Measurements from ENCODE around the gene ABCA7. TPM values are rescaled to one million over a fixed set of nuclear protein-coding genes. Genes with fewer than 3 reads are reported as not detected.
A peak's percentile ranks its signal among the peaks of the same experiment; 100 is the strongest.

The ABCA7 gene
- total and polyA plus RNA-seq, 2 of the 13 experiments (the other 11 are each of a cell fraction or from before 2014, with no cell fraction given) = 4.4 to 32.4 TPM

GRCh38 chr19:994516-994915, 45.4 kb upstream of the ABCA7 start:
- ChIA-PET POLR2A (interaction anchor here (2.2 kb wide), 1 partner anchor 10 kb away, joined by 14 read pairs; the partner anchor contains the start of gene WDR18), CTCF (ENCODE audit: low intra/inter-chr PET ratio, low total read pairs) (no interaction called here)
- H3K4me3 ChIP-seq (replicated peaks in 1 of 3; ENCODE audit: insufficient read depth in 1 of 3, low read depth in 2 of 3, low read length in 3 of 3) = no peak overlapping the region
- no peaks in the 10 kb centered on the region for H3K9me3 ChIP-seq (ENCODE audit: low read length)
- H3K4me1 ChIP-seq (ENCODE audit: insufficient read depth, low read length) = peaks cover 43% of the 10 kb centered on the region
- H2AFZ ChIP-seq (ENCODE audit: low read length) = no peak overlapping the region
- H4K20me1 ChIP-seq (ENCODE audit: insufficient read depth, low read length) = peaks cover 6% of the 10 kb centered on the region; the same call in 1 of the 2 replicates
- ATAC-seq = no peak
- H3K27ac ChIP-seq (ENCODE audit: extremely low read length, insufficient read depth, low read length) = no peak overlapping the region
- DNase-seq (ENCODE audit: low spot score) = no peak
- FAIRE-seq = no peak
- H3K79me2 ChIP-seq (ENCODE audit: insufficient read depth, low read length) = no peaks in the 10 kb centered on the region
- in situ Hi-C loops (cut with HindIII; ENCODE audit: extremely low pct_ligation_motif_present, low pct_unique_long_range_greater_than_20kb) (no loop called here), intact Hi-C loops (cut with micrococcal nuclease; ENCODE audit: unreplicated experiment) (loop anchor here (10.0 kb wide), 1 partner anchor 210 kb away; no protein-coding TSS in a partner anchor)
- H3K4me2 ChIP-seq (ENCODE audit: low read depth, low read length) = no peak overlapping the region
- no peak for TF ChIP-seq ZNF329 (CRISPR knock-in tag; IDR thresholded peaks at IDR 0.05; ENCODE audit: low read depth)
- peak; percentile 15; the same call in 1 of the 2 replicates for TF ChIP-seq RBFOX2 (IDR thresholded peaks at IDR 0.05; ENCODE audit: low read depth, low read length)
- TF ChIP-seq AGO1 (IDR thresholded peaks at IDR 0.05; ENCODE audit: low read depth, low read length, poor library complexity, severe bottlenecking) = peak; percentile 11
- WGBS (ENCODE audit: low lambda C conversion rate) = 98% methylated on average over 8 of the region's 18 CpGs
- H3K27me3 ChIP-seq (ENCODE audit: control insufficient read depth in 1 of 2, insufficient read depth in 2 of 2, low read length in 2 of 2) = peaks cover 0 to 13% of the 10 kb centered on the region in 2 experiments; a peak in 4 of 5 replicates
- peaks cover 7 to 18% of the 10 kb centered on the region in 2 experiments; a peak in 3 of 5 replicates for H3K36me3 ChIP-seq (replicated peaks in 1 of 2; ENCODE audit: control insufficient read depth in 1 of 2, insufficient read depth in 2 of 2, low read length in 2 of 2)
- H3K9ac ChIP-seq (ENCODE audit: insufficient read depth, low read depth, low read length) = no peak overlapping the region
- BruUV-seq (replicated peaks) = no TSS peak

DNA sequence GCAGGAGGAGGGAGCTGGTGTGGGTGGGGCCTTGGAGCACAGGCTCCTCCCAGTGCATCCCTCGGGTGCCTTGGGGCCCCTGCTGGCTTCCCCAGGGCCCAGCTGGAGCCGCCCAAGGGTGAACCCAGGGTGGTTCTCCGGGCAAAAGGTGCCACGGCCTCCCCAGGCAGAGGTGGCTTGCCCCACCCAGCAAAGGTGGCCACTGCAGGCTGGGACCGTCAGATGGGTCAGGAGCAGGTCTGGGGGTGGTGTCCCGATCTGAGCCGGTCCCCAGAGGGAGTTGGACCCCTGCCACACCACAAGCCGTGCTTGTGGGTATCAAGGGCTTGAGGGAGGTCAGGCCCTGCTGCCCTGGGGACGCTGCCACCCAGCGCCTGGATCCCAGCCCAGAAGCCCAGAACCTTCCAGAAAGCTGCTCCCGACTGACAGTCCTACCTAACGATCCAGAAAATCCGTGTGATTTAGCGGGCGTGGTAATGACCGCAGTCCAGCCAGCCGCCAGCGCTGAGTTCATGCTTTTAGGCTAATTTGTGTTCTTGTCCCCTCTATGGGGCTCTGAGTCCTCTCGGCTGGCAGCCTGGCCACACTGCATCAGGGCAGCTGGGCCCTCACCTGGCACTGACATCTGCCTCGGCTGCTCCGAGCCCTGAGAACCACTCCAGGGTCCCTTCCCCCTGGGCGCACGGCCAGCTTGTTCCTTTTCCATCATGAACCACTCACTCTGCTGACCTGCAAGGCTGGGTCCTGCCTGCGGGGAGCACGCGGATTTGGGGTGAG, 44.7 kb upstream of the ABCA7 start:
- TSS peak; percentile 34 for BruUV-seq (replicated peaks)
- Histone ChIP-seq H3K27me3 (ENCODE audit: control insufficient read depth in 1 of 2, insufficient read depth in 2 of 2, low read length in 2 of 2) (peaks cover 0 to 14% of the 10 kb centered on the region in 2 experiments; a peak in 4 of 5 replicates), H3K79me2 (ENCODE audit: insufficient read depth, low read length) (no peaks in the 10 kb centered on the region), H3K9me3 (ENCODE audit: low read length) (no peaks in the 10 kb centered on the region), H4K20me1 (ENCODE audit: insufficient read depth, low read length) (peaks cover 6% of the 10 kb centered on the region; the same call in 1 of the 2 replicates), H2AFZ (ENCODE audit: low read length) (no peak overlapping the region), H3K9ac (ENCODE audit: insufficient read depth, low read depth, low read length) (no peak overlapping the region), H3K4me3 (replicated peaks in 1 of 3; ENCODE audit: insufficient read depth in 1 of 3, low read depth in 2 of 3, low read length in 3 of 3) (no peak overlapping the region), H3K27ac (ENCODE audit: extremely low read length, insufficient read depth, low read length) (no peak overlapping the region), H3K4me2 (ENCODE audit: low read depth, low read length) (no peak overlapping the region), H3K4me1 (ENCODE audit: insufficient read depth, low read length) (peaks cover 43% of the 10 kb centered on the region), H3K36me3 (replicated peaks in 1 of 2; ENCODE audit: control insufficient read depth in 1 of 2, insufficient read depth in 2 of 2, low read length in 2 of 2) (peaks cover 5 to 11% of the 10 kb centered on the region in 2 experiments; a peak in 3 of 5 replicates)
- ATAC-seq (no peak), DNase-seq (ENCODE audit: low spot score) (no peak), FAIRE-seq (no peak)
- POLR2A ChIA-PET = no interaction called here
- CTCF ChIA-PET (ENCODE audit: low intra/inter-chr PET ratio, low total read pairs) = no interaction called here
- in situ Hi-C loops (cut with HindIII; ENCODE audit: extremely low pct_ligation_motif_present, low pct_unique_long_range_greater_than_20kb) (no loop called here), intact Hi-C loops (cut with micrococcal nuclease; ENCODE audit: unreplicated experiment) (loop anchor here (10.0 kb wide), 1 partner anchor 210 kb away; no protein-coding TSS in a partner anchor)
- WGBS (ENCODE audit: low lambda C conversion rate) = 88% methylated on average over 11 of the region's 26 CpGs
- TF ChIP-seq ZBTB33 (CRISPR knock-in tag; IDR thresholded peaks at IDR 0.05) = peak; percentile 43; the same call in 1 of the 2 replicates
- no peak for TF ChIP-seq SNAPC4 (CRISPR knock-in tag; IDR thresholded peaks at IDR 0.05)
- peak; percentile 14 for TF ChIP-seq AGO2 (optimal IDR thresholded peaks at IDR 0.05; ENCODE audit: low read depth, low read length)
- no peak for TF ChIP-seq SP1 (IDR thresholded peaks at IDR 0.05)
- no peak for TF ChIP-seq SP1 (CRISPR knock-in tag; IDR thresholded peaks at IDR 0.05)
- TF ChIP-seq PCBP2 (optimal IDR thresholded peaks at IDR 0.05; ENCODE audit: low read depth, low read length, poor library complexity, severe bottlenecking) = no peak

All from HepG2 (cell line).